Measurements from ENCODE around the gene SOX6. TPM values are rescaled to one million over a fixed set of nuclear protein-coding genes. Genes with fewer than 3 reads are reported as not detected.

Gene SOX6
- total RNA-seq, 1 donor from 2014 or later: 1.4 TPM

GRCh38 chr11:16009021-16009420 is 347.3 kb downstream of the SOX6 start:
- DNase-seq: no peak
- no peaks in the 10 kb centered on the region for H3K4me1 Mint-ChIP-seq (ENCODE audit: low read depth, unreplicated experiment)
- no peak overlapping the region for H3K4me3 Mint-ChIP-seq (ENCODE audit: unreplicated experiment)
- no peak overlapping the region for H3K27ac Mint-ChIP-seq (ENCODE audit: unreplicated experiment)
- H3K9me3 Mint-ChIP-seq (ENCODE audit: unreplicated experiment): no peaks in the 10 kb centered on the region
- TF ChIP-seq CTCF (IDR thresholded peaks at IDR 0.05; ENCODE audit: partially characterized antibody, unreplicated experiment): no peak
- no peaks in the 10 kb centered on the region for H3K36me3 Mint-ChIP-seq (ENCODE audit: unreplicated experiment)
- no peaks in the 10 kb centered on the region for H3K27me3 Mint-ChIP-seq (ENCODE audit: unreplicated experiment)

- Mint-ChIP-seq H3K4me3 (ENCODE audit: unreplicated experiment) (no peak overlapping the region), H3K4me1 (ENCODE audit: low read depth, unreplicated experiment) (no peaks in the 10 kb centered on the region), H3K36me3 (ENCODE audit: unreplicated experiment) (no peaks in the 10 kb centered on the region), H3K27me3 (ENCODE audit: unreplicated experiment) (no peaks in the 10 kb centered on the region), H3K27ac (ENCODE audit: unreplicated experiment) (no peak overlapping the region), H3K9me3 (ENCODE audit: unreplicated experiment) (no peaks in the 10 kb centered on the region)
- no peak for DNase-seq
- TF ChIP-seq CTCF (IDR thresholded peaks at IDR 0.05; ENCODE audit: partially characterized antibody, unreplicated experiment): no peak
Measured at GRCh38 chr11:16007514-16007913, 348.8 kb downstream of the SOX6 start.

GRCh38 chr11:16002942-16003341 is 353.4 kb downstream of the SOX6 start:
- no peaks in the 10 kb centered on the region for H3K27me3 Mint-ChIP-seq (ENCODE audit: unreplicated experiment)
- H3K36me3 Mint-ChIP-seq (ENCODE audit: unreplicated experiment): no peaks in the 10 kb centered on the region
- no peaks in the 10 kb centered on the region for H3K9me3 Mint-ChIP-seq (ENCODE audit: unreplicated experiment)
- DNase-seq: no peak
- H3K4me3 Mint-ChIP-seq (ENCODE audit: unreplicated experiment): no peak overlapping the region
- no peak overlapping the region for H3K27ac Mint-ChIP-seq (ENCODE audit: unreplicated experiment)
- no peak for TF ChIP-seq CTCF (IDR thresholded peaks at IDR 0.05; ENCODE audit: partially characterized antibody, unreplicated experiment)
- peaks cover 4% of the 10 kb centered on the region for H3K4me1 Mint-ChIP-seq (ENCODE audit: low read depth, unreplicated experiment)

GRCh38 chr11:16001899-16002426 is 354.4 kb downstream of the SOX6 start:
- no peaks in the 10 kb centered on the region for H3K9me3 Mint-ChIP-seq (ENCODE audit: unreplicated experiment)
- DNase-seq: no peak
- no peak overlapping the region for H3K27ac Mint-ChIP-seq (ENCODE audit: unreplicated experiment)
- H3K36me3 Mint-ChIP-seq (ENCODE audit: unreplicated experiment): no peaks in the 10 kb centered on the region
- no peaks in the 10 kb centered on the region for H3K27me3 Mint-ChIP-seq (ENCODE audit: unreplicated experiment)
- TF ChIP-seq CTCF (IDR thresholded peaks at IDR 0.05; ENCODE audit: partially characterized antibody, unreplicated experiment): no peak
- no peak overlapping the region for H3K4me3 Mint-ChIP-seq (ENCODE audit: unreplicated experiment)
- peaks cover 4% of the 10 kb centered on the region for H3K4me1 Mint-ChIP-seq (ENCODE audit: low read depth, unreplicated experiment)

- H3K4me3 Mint-ChIP-seq (ENCODE audit: unreplicated experiment): no peak overlapping the region
- no peaks in the 10 kb centered on the region for H3K9me3 Mint-ChIP-seq (ENCODE audit: unreplicated experiment)
- H3K4me1 Mint-ChIP-seq (ENCODE audit: low read depth, unreplicated experiment): peaks cover 4% of the 10 kb centered on the region
- H3K27ac Mint-ChIP-seq (ENCODE audit: unreplicated experiment): no peak overlapping the region
- H3K27me3 Mint-ChIP-seq (ENCODE audit: unreplicated experiment): no peaks in the 10 kb centered on the region
- no peak for TF ChIP-seq CTCF (IDR thresholded peaks at IDR 0.05; ENCODE audit: partially characterized antibody, unreplicated experiment)
- no peak for DNase-seq
- no peaks in the 10 kb centered on the region for H3K36me3 Mint-ChIP-seq (ENCODE audit: unreplicated experiment)
Measured at GRCh38 chr11:16001044-16001568, 355.2 kb downstream of the SOX6 start.
